Measurements from ENCODE around the gene MFAP2. TPM values are rescaled to one million over a fixed set of nuclear protein-coding genes. Genes with fewer than 3 reads are reported as not detected.

MFAP2 gene
- total RNA-seq, 1 experiment from 2014 or later = 27.2 TPM

DNA sequence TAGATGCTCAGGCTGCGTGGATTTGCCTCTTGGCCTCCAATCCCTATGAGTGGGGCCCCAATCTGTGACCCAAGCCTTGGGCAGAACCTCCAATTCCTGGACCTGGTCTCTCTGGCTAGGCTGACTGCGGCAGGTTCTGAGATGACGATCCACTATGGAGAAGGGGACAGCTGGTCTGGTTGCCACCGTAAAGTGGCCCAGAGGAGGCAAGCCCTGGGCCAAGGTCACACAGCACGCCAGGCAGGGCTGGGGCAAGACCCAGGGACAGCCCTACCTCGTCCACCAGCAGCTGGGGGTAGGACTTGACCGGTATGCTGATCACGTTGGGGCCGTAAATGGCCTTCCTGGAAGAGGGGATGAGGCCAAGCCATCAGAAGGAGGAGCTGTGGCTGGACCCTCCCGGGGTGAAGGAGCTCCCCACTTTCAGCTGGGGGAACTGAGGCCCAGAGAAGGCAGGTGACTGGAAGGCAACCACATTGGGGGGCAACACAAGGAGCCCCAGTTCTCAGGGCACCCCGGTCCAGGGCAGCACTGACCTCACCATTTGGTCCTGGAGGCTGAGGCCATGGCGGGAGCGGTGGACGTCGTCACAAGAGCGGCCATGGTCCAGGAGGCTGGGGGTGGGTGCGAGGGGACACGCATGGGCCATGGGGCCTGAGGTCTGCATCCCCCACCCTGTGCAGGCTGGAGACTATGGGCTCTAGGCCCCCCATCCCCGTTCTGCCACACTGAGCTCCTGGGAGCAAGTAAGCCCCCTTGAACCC, 21.5 kb upstream of the MFAP2 start:
- H3K27me3 ChIP-seq (replicated peaks; ENCODE audit: insufficient read depth, low read depth, low read length, poor library complexity) = no peaks in the 10 kb centered on the region
- H3K4me1 ChIP-seq (ENCODE audit: insufficient read depth, low read length, poor library complexity, severe bottlenecking) = no peaks in the 10 kb centered on the region
- H3K27ac ChIP-seq (ENCODE audit: low read depth, low read length, poor library complexity, severe bottlenecking) = no peak overlapping the region
- intact Hi-C loops (cut with micrococcal nuclease; ENCODE audit: unreplicated experiment) = no loop called here
- H3K36me3 ChIP-seq (ENCODE audit: insufficient read depth, low read length, poor library complexity, severe bottlenecking) = peaks cover 11% of the 10 kb centered on the region
- no peak for DNase-seq (ENCODE audit: low spot score)
- no peak overlapping the region for H3K4me3 ChIP-seq (ENCODE audit: low read depth, low read length, poor library complexity, severe bottlenecking)
- H3K9me3 ChIP-seq (ENCODE audit: low read depth, low read length, poor library complexity, severe bottlenecking) = no peaks in the 10 kb centered on the region
- ChIA-PET POLR2A (ENCODE audit: low non-redundant PET) (interaction anchor here (0.6 kb wide), 1 partner anchor 103 kb away, joined by 10 read pairs; no protein-coding TSS in a partner anchor), CTCF (no interaction called here)
- TF ChIP-seq, protein P1, sequence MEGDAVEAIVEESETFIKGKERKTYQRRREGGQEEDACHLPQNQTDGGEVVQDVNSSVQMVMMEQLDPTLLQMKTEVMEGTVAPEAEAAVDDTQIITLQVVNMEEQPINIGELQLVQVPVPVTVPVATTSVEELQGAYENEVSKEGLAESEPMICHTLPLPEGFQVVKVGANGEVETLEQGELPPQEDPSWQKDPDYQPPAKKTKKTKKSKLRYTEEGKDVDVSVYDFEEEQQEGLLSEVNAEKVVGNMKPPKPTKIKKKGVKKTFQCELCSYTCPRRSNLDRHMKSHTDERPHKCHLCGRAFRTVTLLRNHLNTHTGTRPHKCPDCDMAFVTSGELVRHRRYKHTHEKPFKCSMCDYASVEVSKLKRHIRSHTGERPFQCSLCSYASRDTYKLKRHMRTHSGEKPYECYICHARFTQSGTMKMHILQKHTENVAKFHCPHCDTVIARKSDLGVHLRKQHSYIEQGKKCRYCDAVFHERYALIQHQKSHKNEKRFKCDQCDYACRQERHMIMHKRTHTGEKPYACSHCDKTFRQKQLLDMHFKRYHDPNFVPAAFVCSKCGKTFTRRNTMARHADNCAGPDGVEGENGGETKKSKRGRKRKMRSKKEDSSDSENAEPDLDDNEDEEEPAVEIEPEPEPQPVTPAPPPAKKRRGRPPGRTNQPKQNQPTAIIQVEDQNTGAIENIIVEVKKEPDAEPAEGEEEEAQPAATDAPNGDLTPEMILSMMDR (conservative IDR thresholded peaks at IDR 0.05; ENCODE audit: low read depth, low read length) = no peak
- TF ChIP-seq EZH2 (IDR thresholded peaks at IDR 0.05; ENCODE audit: borderline replicate concordance, low read depth, low read length, poor library complexity, severe bottlenecking) = no peak
- BruUV-seq (replicated peaks) = no TSS peak

DNA sequence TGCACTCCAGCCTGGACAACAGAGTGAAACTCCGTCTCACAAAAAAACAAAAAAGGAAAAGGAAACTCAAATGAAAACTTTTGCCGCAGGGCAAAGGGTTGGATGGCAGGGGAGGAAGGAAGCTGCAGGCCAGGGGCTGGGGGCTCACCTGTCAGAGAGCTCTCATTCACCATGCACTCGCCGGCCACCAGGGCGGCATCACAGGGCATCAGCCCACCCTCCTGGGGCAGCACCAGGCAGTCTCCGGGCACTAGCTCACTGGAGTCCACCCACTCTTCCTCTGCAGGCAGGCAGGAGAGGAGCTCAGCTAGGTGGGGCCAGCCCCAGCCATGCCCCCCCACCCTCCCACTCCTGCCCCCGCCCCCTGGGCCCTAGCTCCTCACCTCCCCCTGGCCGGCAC, 19.4 kb upstream of the MFAP2 start:
- H3K9me3 ChIP-seq (ENCODE audit: low read depth, low read length, poor library complexity, severe bottlenecking) = no peaks in the 10 kb centered on the region
- BruUV-seq (replicated peaks) = no TSS peak
- TF ChIP-seq, protein P1 (conservative IDR thresholded peaks at IDR 0.05; ENCODE audit: low read depth, low read length) = no peak
- no peak for TF ChIP-seq EZH2 (IDR thresholded peaks at IDR 0.05; ENCODE audit: borderline replicate concordance, low read depth, low read length, poor library complexity, severe bottlenecking)
- ChIA-PET POLR2A (ENCODE audit: low non-redundant PET) (no interaction called here), CTCF (interaction anchor here (0.8 kb wide), 1 partner anchor 14 kb away, joined by 5 read pairs; no protein-coding TSS in a partner anchor)
- no peaks in the 10 kb centered on the region for H3K4me1 ChIP-seq (ENCODE audit: insufficient read depth, low read length, poor library complexity, severe bottlenecking)
- no peak overlapping the region for H3K27ac ChIP-seq (ENCODE audit: low read depth, low read length, poor library complexity, severe bottlenecking)
- intact Hi-C loops (cut with micrococcal nuclease; ENCODE audit: unreplicated experiment) = no loop called here
- H3K27me3 ChIP-seq (replicated peaks; ENCODE audit: insufficient read depth, low read depth, low read length, poor library complexity) = no peaks in the 10 kb centered on the region
- peaks cover 8% of the 10 kb centered on the region for H3K36me3 ChIP-seq (ENCODE audit: insufficient read depth, low read length, poor library complexity, severe bottlenecking)
- H3K4me3 ChIP-seq (ENCODE audit: low read depth, low read length, poor library complexity, severe bottlenecking) = no peak overlapping the region
- no peak for DNase-seq (ENCODE audit: low spot score)

DNA sequence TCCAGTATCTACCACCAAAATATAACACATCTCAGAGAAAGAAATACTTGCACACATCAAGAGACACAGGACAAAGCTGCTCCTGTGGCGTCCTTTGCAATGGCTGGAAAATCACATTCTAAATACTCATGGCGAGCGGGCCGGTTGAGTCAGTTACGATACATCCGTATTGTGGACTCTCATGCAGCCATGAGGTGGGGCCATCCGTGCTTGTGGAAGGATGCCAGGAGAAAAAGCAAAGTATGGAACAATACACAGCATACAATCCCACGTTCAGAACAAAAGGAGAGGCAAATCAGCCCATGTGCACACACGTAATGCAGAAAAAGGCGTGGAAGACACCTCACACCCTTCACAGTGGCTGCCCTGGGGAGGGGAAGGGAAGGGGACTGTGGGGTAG, 18.2 kb upstream of the MFAP2 start:
- CTCF ChIA-PET = no interaction called here
- Histone ChIP-seq H3K27me3 (replicated peaks; ENCODE audit: insufficient read depth, low read depth, low read length, poor library complexity) (no peaks in the 10 kb centered on the region), H3K4me3 (ENCODE audit: low read depth, low read length, poor library complexity, severe bottlenecking) (no peak overlapping the region), H3K4me1 (ENCODE audit: insufficient read depth, low read length, poor library complexity, severe bottlenecking) (no peaks in the 10 kb centered on the region), H3K36me3 (ENCODE audit: insufficient read depth, low read length, poor library complexity, severe bottlenecking) (peaks cover 4% of the 10 kb centered on the region), H3K27ac (ENCODE audit: low read depth, low read length, poor library complexity, severe bottlenecking) (no peak overlapping the region), H3K9me3 (ENCODE audit: low read depth, low read length, poor library complexity, severe bottlenecking) (no peaks in the 10 kb centered on the region)
- TF ChIP-seq, protein P1 (conservative IDR thresholded peaks at IDR 0.05; ENCODE audit: low read depth, low read length) = no peak
- TF ChIP-seq EZH2 (IDR thresholded peaks at IDR 0.05; ENCODE audit: borderline replicate concordance, low read depth, low read length, poor library complexity, severe bottlenecking) = no peak
- no peak for DNase-seq (ENCODE audit: low spot score)
- POLR2A ChIA-PET (ENCODE audit: low non-redundant PET) = no interaction called here
- intact Hi-C loops (cut with micrococcal nuclease; ENCODE audit: unreplicated experiment) = no loop called here
- BruUV-seq (replicated peaks) = no TSS peak

All from A673 (cell line).